ENCODE data around the gene GRIN3B. TPM values are rescaled to one million over a fixed set of nuclear protein-coding genes. Genes with fewer than 3 reads are reported as not detected.

GRIN3B gene
- total and polyA plus RNA-seq, 9 of the 15 experiments (the other 6 are each of a cell fraction or from before 2014, with no cell fraction given) = 0.06 to 0.95 (median 0.19) TPM; not detected in 6

GRCh38 chr19:980133-980998, 19.9 kb upstream of the GRIN3B start (continued):
- TF ChIP-seq MLLT1 (IDR thresholded peaks at IDR 0.05) (peak in 1 of 2 experiments; percentile 45; a peak in 1 of 4 replicates), MYBL2 (IDR thresholded peaks at IDR 0.05; ENCODE audit: low read depth) (no peak), MYBL2 (CRISPR knock-in tag; IDR thresholded peaks at IDR 0.05; ENCODE audit: borderline replicate concordance) (no peak), ILK (tag; IDR thresholded peaks at IDR 0.05; ENCODE audit: borderline replicate concordance, low read depth) (no peak), PHF21A (IDR thresholded peaks at IDR 0.05; ENCODE audit: borderline replicate concordance, low read depth) (0 out of 2 replicates have a peak, but pooled peaks have one; percentile 56), SRSF9 (IDR thresholded peaks at IDR 0.05; ENCODE audit: borderline replicate concordance, low read depth, low read length) (no peak), SETDB1 (IDR thresholded peaks at IDR 0.05; ENCODE audit: low read length) (no peak), NEUROD1 (IDR thresholded peaks at IDR 0.05; ENCODE audit: borderline replicate concordance, low read depth, low read length, partially characterized antibody) (peak; percentile 51), ZBTB26 (CRISPR knock-in tag; IDR thresholded peaks at IDR 0.05) (no peak; the same call in 1 of the 2 replicates), ZNF282 (CRISPR knock-in tag; IDR thresholded peaks at IDR 0.05) (no peak), HDAC1 (IDR thresholded peaks at IDR 0.05) (peak in 1 of 2 experiments; percentile 80; a peak in 2 of 4 replicates), FUS (optimal IDR thresholded peaks at IDR 0.05; ENCODE audit: low read depth, low read length) (no peak), SNRNP70 (optimal IDR thresholded peaks at IDR 0.05; ENCODE audit: low read depth, low read length) (no peak), TAF9B (IDR thresholded peaks at IDR 0.05; ENCODE audit: partially characterized antibody) (no peak), TGIF2 (CRISPR knock-in tag; IDR thresholded peaks at IDR 0.05) (no peak), ZNF436 (CRISPR knock-in tag; IDR thresholded peaks at IDR 0.05) (no peak), CTCF (IDR thresholded peaks at IDR 0.05 in 2 of 3, conservative IDR thresholded peaks at IDR 0.05 in 1 of 3; ENCODE audit: insufficient read depth in 2 of 3, low read depth in 1 of 3, low read length in 3 of 3) (no peak)
- TF ChIP-seq, protein P1, sequence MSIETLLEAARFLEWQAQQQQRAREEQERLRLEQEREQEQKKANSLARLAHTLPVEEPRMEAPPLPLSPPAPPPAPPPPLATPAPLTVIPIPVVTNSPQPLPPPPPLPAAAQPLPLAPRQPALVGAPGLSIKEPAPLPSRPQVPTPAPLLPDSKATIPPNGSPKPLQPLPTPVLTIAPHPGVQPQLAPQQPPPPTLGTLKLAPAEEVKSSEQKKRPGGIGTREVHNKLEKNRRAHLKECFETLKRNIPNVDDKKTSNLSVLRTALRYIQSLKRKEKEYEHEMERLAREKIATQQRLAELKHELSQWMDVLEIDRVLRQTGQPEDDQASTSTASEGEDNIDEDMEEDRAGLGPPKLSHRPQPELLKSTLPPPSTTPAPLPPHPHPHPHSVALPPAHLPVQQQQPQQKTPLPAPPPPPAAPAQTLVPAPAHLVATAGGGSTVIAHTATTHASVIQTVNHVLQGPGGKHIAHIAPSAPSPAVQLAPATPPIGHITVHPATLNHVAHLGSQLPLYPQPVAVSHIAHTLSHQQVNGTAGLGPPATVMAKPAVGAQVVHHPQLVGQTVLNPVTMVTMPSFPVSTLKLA (conservative IDR thresholded peaks at IDR 0.05) = peak; percentile 36 to 74; a peak in 3 of 4 replicates

All from K562 (cell line).